K562 (cell line): Measurements from ENCODE around the gene DENND6A. TPM values are rescaled to one million over a fixed set of nuclear protein-coding genes. Genes with fewer than 3 reads are reported as not detected.
A peak's percentile ranks its signal among the peaks of the same experiment; 100 is the strongest.

Experiments
- ATAC-seq: fragments of 200-7000 bp; cut with Tn5 transposase; 3 replicates; pipeline ENCODE4 v1.9.1; 2020; ENCODE audit warnings: moderate library complexity
- BruUV-seq: library from RNA; stranded (reverse); fragments of 400-500 nt; replicated peaks from 2 replicates; lab custom pipeline; 2021; lab: Mats Ljungman, UMichigan
- CTCF ChIA-PET: fragments of 300-600 bp; formaldehyde crosslinking; extraction: SDS; loops from one replicate; lab custom pipeline; 2021; ENCODE audit warnings: low intra/inter-chr PET ratio; lab: Yijun Ruan, JAX
- POLR2A ChIA-PET: fragments of 300-600, 350-650 bp; sonication (Branson Sonifier 250); formaldehyde crosslinking; extraction: SDS; loops from one replicate; lab custom pipeline; 2021; ENCODE audit warnings: antibody characterized with exemption, inconsistent platforms; lab: Yijun Ruan, JAX
- DNase-seq, 4 experiments: peaks; one replicate each; pipeline versions ENCODE4 v3.0.0 to v3.0.0-alpha.2; 2011 to 2018; ENCODE audit warnings: low spot score in 3 of 4, mixed read lengths in 3 of 4; ENCODE audit errors: extremely low read depth in 1 of 4
- FAIRE-seq: peaks from 2 replicates; lab custom pipeline; 2011; peaks lifted over from hg19 to GRCh38; lab: Jason Lieb, UNC
- H2AFZ ChIP-seq: 2 replicates; pipeline ENCODE4 v1.6.0; 2011; ENCODE audit warnings: low read depth, low read length, control low read depth, inconsistent platforms
- H3K27ac ChIP-seq: fragments of 200-600 bp; 3 replicates; pipeline ENCODE4 v1.8.0; 2011; ENCODE audit warnings: low read depth, mild to moderate bottlenecking, control low read depth, inconsistent platforms, low read length, moderate library complexity, mixed read lengths; ENCODE audit errors: extremely low read depth
- H3K27me3 ChIP-seq, 2 experiments: fragments of 300-600 bp in 1 of 2; 2 replicates in 1 of 2; 3 replicates in 1 of 2; pipeline versions ENCODE4 v1.6.0 to v1.8.0; 2011; ENCODE audit warnings: inconsistent platforms in 2 of 2, low read length in 2 of 2, mild to moderate bottlenecking in 1 of 2, mixed read lengths in 1 of 2, moderate library complexity in 1 of 2; ENCODE audit not compliant: control insufficient read depth in 2 of 2, insufficient read depth in 2 of 2
- H3K36me3 ChIP-seq: fragments of 300-600 bp; 3 replicates; pipeline ENCODE4 v1.8.0; 2011; ENCODE audit warnings: mild to moderate bottlenecking, low read length, inconsistent platforms; ENCODE audit not compliant: control insufficient read depth, insufficient read depth
- H3K4me1 ChIP-seq, 2 experiments: fragments of 200-600 bp in 1 of 2; replicated peaks in 1 of 2; 2 replicates in 1 of 2; 3 replicates in 1 of 2; pipeline versions ENCODE4 v1.5.1 to v1.8.0; 2011; ENCODE audit warnings: inconsistent platforms in 2 of 2, low read length in 2 of 2, mild to moderate bottlenecking in 1 of 2, mixed read lengths in 1 of 2, moderate library complexity in 1 of 2; ENCODE audit not compliant: control insufficient read depth in 2 of 2, insufficient read depth in 2 of 2
- H3K4me2 ChIP-seq: 2 replicates; pipeline ENCODE4 v1.6.1; 2011; ENCODE audit warnings: low read length, control low read depth, inconsistent platforms, mixed read lengths; ENCODE audit not compliant: insufficient read depth
- H3K4me3 ChIP-seq: fragments of 200-600 bp; sonication (generic), shearing (Covaris generic); 2 replicates; pipeline ENCODE4 v1.5.1; 2016; ENCODE audit warnings: control low read depth, inconsistent platforms
- H3K79me2 ChIP-seq: fragments of 200-600 bp; 3 replicates; pipeline ENCODE4 v1.8.0; 2011; ENCODE audit warnings: low read length, inconsistent platforms; ENCODE audit not compliant: control insufficient read depth, insufficient read depth
- H3K9ac ChIP-seq, 2 experiments: 2 replicates each; pipeline versions ENCODE4 v1.6.0 to v1.6.1; 2011; ENCODE audit warnings: low read depth in 2 of 2, low read length in 2 of 2, control low read depth in 1 of 2, inconsistent platforms in 1 of 2, mild to moderate bottlenecking in 1 of 2, mixed read lengths in 1 of 2; ENCODE audit not compliant: insufficient read depth in 1 of 2
- H3K9me1 ChIP-seq: one replicate; pipeline ENCODE4 v1.6.0; 2011; ENCODE audit warnings: inconsistent platforms, mild to moderate bottlenecking, low read length, moderate library complexity; ENCODE audit not compliant: control insufficient read depth, insufficient read depth
- H3K9me3 ChIP-seq: replicated peaks from 2 replicates; pipeline ENCODE4 v1.5.1; 2011; ENCODE audit warnings: low read depth, low read length, inconsistent platforms; ENCODE audit not compliant: control insufficient read depth, insufficient read depth
- H4K20me1 ChIP-seq: replicated peaks from 2 replicates; pipeline ENCODE4 v1.6.1; 2011; ENCODE audit warnings: low read length, inconsistent platforms, mixed read lengths; ENCODE audit not compliant: control insufficient read depth, insufficient read depth
- CHAMP1 ChIP-seq: fragments of 450-650 bp; IDR thresholded peaks from 2 replicates; pipeline ENCODE4 v1.6.1; 2016; ENCODE audit warnings: mild to moderate bottlenecking
- MGA ChIP-seq: fragments of 450-650 bp; IDR thresholded peaks from 2 replicates; pipeline ENCODE4 v1.6.1; 2016; ENCODE audit warnings: mild to moderate bottlenecking, moderate library complexity
- POLR2AphosphoS5 ChIP-seq: IDR thresholded peaks from 2 replicates; pipeline ENCODE4 v1.6.1; 2011; ENCODE audit warnings: mild to moderate bottlenecking, low read depth, low read length, moderate library complexity; ENCODE audit not compliant: control insufficient read depth, insufficient read depth
- WGBS: fragments of 100-300 bp; shearing (Covaris generic); methylation state at CpG from one replicate; pipeline ENCODE4 v1.1.6; 2016; ENCODE audit warnings: low coverage, mixed read lengths; ENCODE audit not compliant: insufficient coverage; ENCODE audit errors: missing lambda C conversion rate; 5-methylcytosine and 5-hydroxymethylcytosine counted together
- in situ Hi-C: fragments of 300-500 bp; cut with MboI; formaldehyde crosslinking; loops from 4 replicates; pipeline ENCODE4 v1.15.0; 2018; ENCODE audit warnings: inconsistent platforms, mixed read lengths
- intact Hi-C: fragments of 100-400 bp; cut with micrococcal nuclease; formaldehyde crosslinking; loops from 2 replicates; pipeline ENCODE4 v1.14.2; 2022
- polyA plus RNA-seq, 8 experiments: library from polyadenylated mRNA; depleted of rRNA in 4 of 8; stranded (reverse) in 5 of 8; unstranded in 3 of 8; fragments of >200 nt; fragmentation: Nextera tagmentation in 2 of 8; fragmentation: Illumina TruSeq in 1 of 8; extraction: Ambion mirVana in 2 of 8; extraction: Trizol in 1 of 8; gene quantifications; 2 replicates each; pipeline versions ENCODE4 v1.2.1 to v1.2.3, GENCODE V29; 2011 to 2014; ENCODE audit warnings: inconsistent platforms in 1 of 8, missing spikeins in 1 of 8
- total RNA-seq, 7 experiments: library from RNA; depleted of rRNA in 6 of 7; stranded (reverse); fragments of >200 nt in 6 of 7; fragmentation: Illumina TruSeq in 2 of 7; extraction: Trizol in 2 of 7; gene quantifications; 2 replicates each; pipeline versions ENCODE4 v1.2.1 to v1.2.3, GENCODE V29; 2011 to 2021; ENCODE audit warnings: low replicate concordance in 1 of 7

Gene DENND6A
- total and polyA plus RNA-seq, 9 of the 15 experiments (the other 6 are each of a cell fraction or from before 2014, with no cell fraction given): 1.5 to 12.7 (median 7.1) TPM

GRCh38 chr3:57597127-57597923 lies 95.6 kb downstream of the DENND6A start, which contains the start of gene ARF4:
Gene ARF4, minus strand, starts transcription at chr3:57597344. Its CDS starts 204 bp downstream, at chr3:57597140.
- in situ Hi-C loops: no loop called here
- TF ChIP-seq CHAMP1 (no peak), POLR2AphosphoS5 (peak; percentile 91), MGA (peak; percentile 97)

More at GRCh38 chr3:57597127-57597923, 95.6 kb downstream of the DENND6A start, which contains the start of gene ARF4:
- Histone ChIP-seq H3K9me3 (no peaks in the 10 kb centered on the region), H3K27ac (peak within 1 kb of the TSS; percentile 97), H3K4me2 (peak within 1 kb of the TSS; percentile 92), H3K9ac (peak within 1 kb of the TSS; percentile 98 to 99), H2AFZ (peak within 1 kb of the TSS; percentile 78), H3K27me3 (no peaks in the 10 kb centered on the region), H3K4me3 (peak within 1 kb of the TSS; percentile 85), H3K79me2 (peaks cover 61% of the 10 kb centered on the region), H3K9me1 (no peaks in the 10 kb centered on the region), H4K20me1 (peaks cover 12% of the 10 kb centered on the region), H3K4me1 (peaks cover 15 to 16% of the 10 kb centered on the region in 2 experiments; a peak in 4 of 5 replicates), H3K36me3 (peaks cover 27% of the 10 kb centered on the region; the same call in 2 of the 3 replicates)
- ATAC-seq: peak; percentile 90
- under 1% methylated on average over 61 of the region's 67 CpGs for WGBS
- peak; percentile 93 to 98 (median 94) for DNase-seq
- CTCF ChIA-PET: no interaction called here
- POLR2A ChIA-PET: interaction anchor here (0.6 to 2.1 kb wide), 22 partner anchors 8 to 223 kb away, joined by 3 to 7 read pairs (median 3); partner anchors contain the start of genes PDE12 and SLMAP
- peak; percentile 97 for FAIRE-seq
- BruUV-seq: no TSS peak
- intact Hi-C loops: loop anchor here (2.0 to 5.0 kb wide), 3 partner anchors 41 to 157 kb away; partner anchors contain the start of genes DENND6A and PDE12
